Psoas muscle (tissue), 8 donors: ENCODE measurements around the gene FNDC3B. TPM values are rescaled to one million over a fixed set of nuclear protein-coding genes. Genes with fewer than 3 reads are reported as not detected.

Experiments used
- ATAC-seq, 4 donors: fragments of 200-7000 bp; cut with Tn5 transposase; one replicate each; pipeline ENCODE4 v1.9.1; 2020; ENCODE audit warnings: moderate library complexity in 3 of 4, mild to moderate bottlenecking in 2 of 4
- DNase-seq, 2 donors: peaks; one replicate each; pipeline ENCODE4 v3.0.0-alpha.2; 2020
- H3K27ac ChIP-seq: fragments of 200-600 bp; one replicate; pipeline ENCODE4 v1.8.0; 2022
- H3K27me3 ChIP-seq, 3 donors: fragments of 200-600 bp in 1 of 3; one replicate each; pipeline versions ENCODE4 v1.6.1 to v1.8.0; 2013 to 2022; ENCODE audit warnings: low read length in 2 of 3, mild to moderate bottlenecking in 2 of 3, moderate library complexity in 1 of 3; ENCODE audit not compliant: insufficient read depth in 3 of 3
- H3K36me3 ChIP-seq, 2 donors: fragments of 200-600 bp in 1 of 2; one replicate each; pipeline versions ENCODE4 v1.6.1 to v1.8.0; 2013 to 2022; ENCODE audit warnings: low read depth in 1 of 2, mild to moderate bottlenecking in 1 of 2, moderate library complexity in 1 of 2; ENCODE audit not compliant: insufficient read depth in 1 of 2
- H3K4me1 ChIP-seq: fragments of 200-600 bp; one replicate; pipeline ENCODE4 v1.8.0; 2022
- H3K4me3 ChIP-seq: fragments of 200-600 bp; one replicate; pipeline ENCODE4 v1.8.0; 2022; ENCODE audit warnings: mild to moderate bottlenecking
- H3K9me3 ChIP-seq: fragments of 200-600 bp; one replicate; pipeline ENCODE4 v1.8.0; 2022
- WGBS, 3 donors: extraction: QIAGEN DNeasy Blood & Tissue Kit; methylation state at CpG; one replicate each; pipeline versions ENCODE4 v1.1.6 to v1.1.7; 2013; 5-methylcytosine and 5-hydroxymethylcytosine counted together
- intact Hi-C, 2 donors: fragments of 100-400 bp; cut with DNase I; formaldehyde crosslinking; loops; one replicate each; pipeline versions ENCODE4 v1.11.0 to v1.14.2; 2022
- polyA plus RNA-seq, 3 donors: library from polyadenylated mRNA; stranded (reverse); fragments of 200-250 nt; gene quantifications; one replicate each; pipeline ENCODE4 v1.2.3, GENCODE V29; 2013
- total RNA-seq, 4 donors: library from RNA; stranded (reverse); fragmentation: NEBNext Ultra II Directional in 2 of 4; extraction: Animal tissue kit (Norgen Biotek cat#: 25700) in 2 of 4; gene quantifications; one replicate each; pipeline versions ENCODE4 v1.2.1 to v1.2.4, GENCODE V29; 2021 to 2023
- TF ChIP-seq, protein P1 (sequence below): fragments of 200-600 bp; IDR thresholded peaks from one replicate; pipeline ENCODE4 v1.8.0; 2022; ENCODE audit warnings: antibody characterized with exemption
- donor health status: healthy with polysubstance abuse.
- donor health status: DM: no; HTN: no; CAD: no; lungs with moderate emphysema.
- donor health status: Bipolar disorder and iron deficiency.
- donor health status: healthy.
- donor health status: DM: yes; HTN: yes; CAD: no.
- donor health status: DM: no; HTN: no; CAD: no.
- donor health status: DM: no; HTN: no; CAD: no.
- donor health status: DM: yes; HTN: yes; CAD: no.

The FNDC3B gene
- total and polyA plus RNA-seq, 7 donors, result 12.4 to 133 (median 50.8) TPM

DNA sequence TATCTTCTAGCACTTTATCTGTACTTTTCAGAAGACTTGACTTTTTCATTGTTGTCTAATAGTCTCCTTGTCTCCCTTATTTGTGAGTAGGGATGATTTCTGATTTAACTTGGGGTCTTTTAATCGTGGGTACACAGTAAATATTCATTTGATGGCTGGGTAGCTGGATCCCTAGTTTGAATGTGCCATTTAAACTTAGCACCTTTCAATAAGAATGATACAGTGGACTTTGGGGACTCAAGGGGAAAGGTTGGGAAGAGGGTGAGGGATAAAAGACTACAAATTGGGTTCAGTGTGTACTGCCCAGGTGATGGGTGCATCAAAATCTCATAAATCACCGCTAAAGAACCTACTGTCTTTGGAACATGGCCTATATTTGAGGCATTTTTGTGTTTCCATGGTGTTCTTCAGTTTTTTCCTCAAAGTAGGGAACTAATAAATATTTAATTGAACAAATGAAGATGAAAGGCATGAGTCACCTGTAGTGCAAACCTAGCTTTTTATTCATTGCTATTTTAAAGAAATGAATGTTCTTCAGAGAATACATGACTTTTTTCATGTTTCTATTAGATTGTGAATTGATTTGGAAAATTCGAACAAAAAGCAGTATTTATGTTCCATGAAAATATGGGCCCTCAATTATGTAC is 12.1 kb downstream of the FNDC3B start:
- H3K4me1 ChIP-seq, result peaks cover 53% of the 10 kb centered on the region
- no peak overlapping the region for H3K4me3 ChIP-seq
- no peaks in the 10 kb centered on the region for H3K27me3 ChIP-seq
- intact Hi-C loops, result no loop called here
- H3K27ac ChIP-seq, result no peak overlapping the region
- WGBS, 3 donors, result 90 to 92% (median 92%) methylated on average over 3 of the region's 3 CpGs
- TF ChIP-seq, protein P1, sequence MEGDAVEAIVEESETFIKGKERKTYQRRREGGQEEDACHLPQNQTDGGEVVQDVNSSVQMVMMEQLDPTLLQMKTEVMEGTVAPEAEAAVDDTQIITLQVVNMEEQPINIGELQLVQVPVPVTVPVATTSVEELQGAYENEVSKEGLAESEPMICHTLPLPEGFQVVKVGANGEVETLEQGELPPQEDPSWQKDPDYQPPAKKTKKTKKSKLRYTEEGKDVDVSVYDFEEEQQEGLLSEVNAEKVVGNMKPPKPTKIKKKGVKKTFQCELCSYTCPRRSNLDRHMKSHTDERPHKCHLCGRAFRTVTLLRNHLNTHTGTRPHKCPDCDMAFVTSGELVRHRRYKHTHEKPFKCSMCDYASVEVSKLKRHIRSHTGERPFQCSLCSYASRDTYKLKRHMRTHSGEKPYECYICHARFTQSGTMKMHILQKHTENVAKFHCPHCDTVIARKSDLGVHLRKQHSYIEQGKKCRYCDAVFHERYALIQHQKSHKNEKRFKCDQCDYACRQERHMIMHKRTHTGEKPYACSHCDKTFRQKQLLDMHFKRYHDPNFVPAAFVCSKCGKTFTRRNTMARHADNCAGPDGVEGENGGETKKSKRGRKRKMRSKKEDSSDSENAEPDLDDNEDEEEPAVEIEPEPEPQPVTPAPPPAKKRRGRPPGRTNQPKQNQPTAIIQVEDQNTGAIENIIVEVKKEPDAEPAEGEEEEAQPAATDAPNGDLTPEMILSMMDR, result no peak
- DNase-seq (no peak), ATAC-seq (no peak)
- H3K9me3 ChIP-seq, result no peaks in the 10 kb centered on the region
- H3K36me3 ChIP-seq, result peaks cover 0 to 39% of the 10 kb centered on the region in 2 donors

DNA sequence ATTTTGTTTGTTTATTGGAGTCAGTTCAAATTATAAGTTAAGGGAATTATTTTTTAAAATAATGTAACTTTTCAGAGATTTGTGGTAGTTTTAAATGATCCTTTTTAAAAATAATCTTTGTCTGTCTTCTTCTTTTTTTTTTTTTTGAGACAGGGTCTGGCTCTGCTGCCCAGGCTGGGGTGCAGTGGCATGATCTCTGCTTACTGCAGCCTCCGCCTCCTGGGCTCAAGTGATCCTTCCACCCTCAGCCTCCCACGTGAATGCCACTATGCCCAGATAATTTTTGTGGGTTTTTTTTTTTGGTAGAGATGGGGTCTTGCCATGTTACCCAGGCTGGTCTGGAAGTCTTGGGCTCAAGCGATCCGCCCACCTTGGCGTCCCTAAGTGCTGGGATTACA is 12.6 kb downstream of the FNDC3B start:
- DNase-seq (no peak), ATAC-seq (no peak)
- H3K4me1 ChIP-seq, result peaks cover 53% of the 10 kb centered on the region
- no peaks in the 10 kb centered on the region for H3K9me3 ChIP-seq
- no peaks in the 10 kb centered on the region for H3K27me3 ChIP-seq
- intact Hi-C loops, result no loop called here
- 94 to 99% (median 96%) methylated on average over 5 of the region's 5 CpGs for WGBS, 3 donors
- H3K27ac ChIP-seq, result no peak overlapping the region
- peaks cover 0 to 39% of the 10 kb centered on the region in 2 donors for H3K36me3 ChIP-seq
- TF ChIP-seq, protein P1, result no peak
- no peak overlapping the region for H3K4me3 ChIP-seq

DNA sequence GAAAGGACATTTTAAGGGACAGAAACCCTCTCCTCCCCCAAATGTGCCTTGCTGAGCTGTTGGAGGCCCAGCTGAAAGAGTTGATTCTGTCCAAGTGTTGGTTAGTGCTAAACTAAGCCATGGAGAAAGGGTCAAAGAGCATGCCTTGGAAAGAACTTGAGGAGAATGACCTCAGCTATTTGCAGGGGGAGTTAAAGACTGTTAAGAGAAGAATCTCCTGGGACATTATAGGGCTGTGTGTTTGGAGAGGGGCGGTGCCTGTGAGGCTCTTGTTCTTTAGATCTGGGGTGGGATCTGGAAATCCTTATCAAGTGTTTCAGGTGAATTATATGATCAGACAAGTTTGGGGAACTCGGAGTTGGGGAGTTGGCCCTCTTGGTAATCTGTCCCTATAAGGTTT is 13.0 kb downstream of the FNDC3B start:
- DNase-seq, result no peak
- Histone ChIP-seq H3K27me3 (no peaks in the 10 kb centered on the region), H3K9me3 (no peaks in the 10 kb centered on the region), H3K27ac (no peak overlapping the region), H3K4me1 (peaks cover 53% of the 10 kb centered on the region), H3K4me3 (no peak overlapping the region), H3K36me3 (peaks cover 0 to 39% of the 10 kb centered on the region in 2 donors)
- ATAC-seq, result no peak
- intact Hi-C loops, result no loop called here
- 89 to 94% (median 93%) methylated on average over 2 of the region's 2 CpGs for WGBS, 3 donors
- TF ChIP-seq, protein P1, result no peak

DNA sequence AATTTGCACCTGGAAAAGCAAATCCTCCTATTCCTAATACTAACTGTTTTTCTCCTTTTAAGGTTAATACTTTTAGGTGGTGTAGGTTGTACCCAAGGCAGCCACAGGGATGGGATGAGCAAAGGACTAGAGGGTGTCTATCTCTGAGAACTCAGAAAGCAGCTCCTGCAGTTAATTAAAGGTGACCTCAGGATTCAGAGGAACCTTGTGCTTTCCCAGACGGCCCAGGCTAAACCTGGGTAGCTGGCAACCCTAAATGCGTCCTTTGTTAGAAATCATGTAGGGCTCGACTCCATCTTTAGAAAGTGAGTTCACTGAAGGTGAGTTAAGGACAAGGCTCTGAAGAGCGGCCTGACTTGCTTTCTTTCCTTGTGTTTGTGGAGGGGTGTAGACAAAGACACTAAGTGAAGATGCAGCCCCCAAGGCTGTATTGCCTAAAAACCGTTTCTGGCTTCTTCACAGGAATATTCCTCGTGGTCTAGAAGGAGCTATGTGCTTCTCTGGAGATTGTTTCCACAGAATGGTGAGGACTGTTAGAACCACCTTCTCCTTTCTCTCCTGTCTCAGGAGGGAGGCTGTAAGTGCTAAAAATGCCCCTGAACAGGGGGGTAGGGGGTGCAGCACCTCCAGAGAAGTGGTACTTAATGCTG is 14.9 kb downstream of the FNDC3B start:
- Histone ChIP-seq H3K4me3 (no peak overlapping the region), H3K4me1 (peaks cover 60% of the 10 kb centered on the region), H3K9me3 (no peaks in the 10 kb centered on the region), H3K27ac (peak overlapping the region; percentile 20), H3K36me3 (peaks cover 0 to 36% of the 10 kb centered on the region in 2 donors), H3K27me3 (no peaks in the 10 kb centered on the region)
- no peak for DNase-seq
- TF ChIP-seq, protein P1, result no peak
- peak; percentile 52 to 87 (median 70) for ATAC-seq
- 27 to 52% (median 37%) methylated on average over 6 of the region's 6 CpGs for WGBS, 3 donors
- intact Hi-C loops, result no loop called here
